Measurements from ENCODE around the gene RRP36.

The RRP36 gene

GRCh38 chr6:43062818-43063217 lies 41.4 kb downstream of the RRP36 start:
- DNase-seq (ENCODE audit: low read depth in 2 of 2): no peak

- DNase-seq (ENCODE audit: low read depth in 2 of 2): no peak
Observed at GRCh38 chr6:43070028-43070632, 48.7 kb downstream of the RRP36 start.

GRCh38 chr6:43074847-43075669 lies 53.6 kb downstream of the RRP36 start:
- peak in 1 of 2 experiments; percentile 66 for DNase-seq (ENCODE audit: low read depth in 2 of 2)

GRCh38 chr6:43075670-43076463 lies 54.4 kb downstream of the RRP36 start, which contains the start of gene PTK7:
TSS of gene PTK7 (plus strand) at chr6:43076314. CDS start at chr6:43076489, 175 bp downstream.
- no peak for DNase-seq (ENCODE audit: low read depth in 2 of 2)

GRCh38 chr6:43076464-43077332 lies 55.3 kb downstream of the RRP36 start:
- no peak for DNase-seq (ENCODE audit: low read depth in 2 of 2)

GRCh38 chr6:43077333-43077809 lies 55.9 kb downstream of the RRP36 start:
- DNase-seq (ENCODE audit: low read depth in 2 of 2): no peak

- peak; percentile 79 to 81 for DNase-seq (ENCODE audit: low read depth in 2 of 2)
Observed at GRCh38 chr6:43077981-43078511, 56.6 kb downstream of the RRP36 start.

GRCh38 chr6:43078691-43079090 lies 57.3 kb downstream of the RRP36 start:
- peak; percentile 80 to 83 for DNase-seq (ENCODE audit: low read depth in 2 of 2)

All from fibroblast of skin of left biceps (primary cell).